ENCODE results near the gene P2RY13.

DNA sequence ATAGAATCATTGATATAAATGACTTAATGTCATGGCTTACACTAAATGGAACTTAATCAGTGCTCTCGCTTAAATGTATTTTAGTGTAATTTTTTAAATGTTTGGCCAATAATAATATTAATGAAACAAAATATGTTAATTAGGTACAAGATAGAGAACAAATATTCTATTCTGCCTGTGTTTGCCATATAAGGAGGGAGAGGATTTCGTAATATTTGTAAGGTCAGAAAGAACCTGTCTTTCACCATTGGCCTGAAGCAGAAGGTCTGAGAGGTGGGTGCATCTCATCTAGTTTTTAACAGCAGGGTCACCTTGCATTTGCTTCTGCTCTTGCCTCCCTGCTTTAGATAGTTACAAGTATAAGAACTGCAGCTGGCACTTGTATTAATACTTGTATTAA lies 15.2 kb downstream of the P2RY13 start:
- TF ChIP-seq, protein P1, sequence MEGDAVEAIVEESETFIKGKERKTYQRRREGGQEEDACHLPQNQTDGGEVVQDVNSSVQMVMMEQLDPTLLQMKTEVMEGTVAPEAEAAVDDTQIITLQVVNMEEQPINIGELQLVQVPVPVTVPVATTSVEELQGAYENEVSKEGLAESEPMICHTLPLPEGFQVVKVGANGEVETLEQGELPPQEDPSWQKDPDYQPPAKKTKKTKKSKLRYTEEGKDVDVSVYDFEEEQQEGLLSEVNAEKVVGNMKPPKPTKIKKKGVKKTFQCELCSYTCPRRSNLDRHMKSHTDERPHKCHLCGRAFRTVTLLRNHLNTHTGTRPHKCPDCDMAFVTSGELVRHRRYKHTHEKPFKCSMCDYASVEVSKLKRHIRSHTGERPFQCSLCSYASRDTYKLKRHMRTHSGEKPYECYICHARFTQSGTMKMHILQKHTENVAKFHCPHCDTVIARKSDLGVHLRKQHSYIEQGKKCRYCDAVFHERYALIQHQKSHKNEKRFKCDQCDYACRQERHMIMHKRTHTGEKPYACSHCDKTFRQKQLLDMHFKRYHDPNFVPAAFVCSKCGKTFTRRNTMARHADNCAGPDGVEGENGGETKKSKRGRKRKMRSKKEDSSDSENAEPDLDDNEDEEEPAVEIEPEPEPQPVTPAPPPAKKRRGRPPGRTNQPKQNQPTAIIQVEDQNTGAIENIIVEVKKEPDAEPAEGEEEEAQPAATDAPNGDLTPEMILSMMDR (IDR thresholded peaks at IDR 0.05; ENCODE audit: poor library complexity), result no peak
- no peak for TF ChIP-seq EZH2 (IDR thresholded peaks at IDR 0.05; ENCODE audit: borderline replicate concordance)
